Measurements from ENCODE around the gene MPPED2.
A peak's percentile ranks its signal among the peaks of the same experiment; 100 is the strongest.

MPPED2 gene

GRCh38 chr11:30426781-30427180 lies 159.4 kb downstream of the MPPED2 start:
- intact Hi-C loops (cut with DNase I), result no loop called here
- no peak for DNase-seq

GRCh38 chr11:30424844-30425243 lies 161.3 kb downstream of the MPPED2 start:
- intact Hi-C loops (cut with DNase I), result no loop called here
- DNase-seq, result no peak

- intact Hi-C loops (cut with DNase I), result no loop called here
- no peak for DNase-seq
These were observed 161.8 kb downstream of the MPPED2 start for GRCh38 chr11:30424321-30424720.

- DNase-seq, result no peak
- intact Hi-C loops (cut with DNase I), result no loop called here
These were observed 162.3 kb downstream of the MPPED2 start for GRCh38 chr11:30423886-30424285.

GRCh38 chr11:30423279-30423648 lies 162.9 kb downstream of the MPPED2 start:
- intact Hi-C loops (cut with DNase I), result no loop called here
- DNase-seq, result no peak

- DNase-seq, result no peak
- intact Hi-C loops (cut with DNase I), result no loop called here
These were observed 163.5 kb downstream of the MPPED2 start for GRCh38 chr11:30422447-30423278.

GRCh38 chr11:30420233-30420787 lies 165.8 kb downstream of the MPPED2 start:
- intact Hi-C loops (cut with DNase I), result no loop called here
- no peak for DNase-seq

GRCh38 chr11:30414806-30415205 lies 171.3 kb downstream of the MPPED2 start:
- intact Hi-C loops (cut with DNase I), result no loop called here
- no peak for DNase-seq

GRCh38 chr11:30414244-30414643 lies 171.9 kb downstream of the MPPED2 start:
- DNase-seq, result no peak
- intact Hi-C loops (cut with DNase I), result no loop called here

GRCh38 chr11:30412509-30412908 lies 173.6 kb downstream of the MPPED2 start:
- intact Hi-C loops (cut with DNase I), result no loop called here
- DNase-seq, result no peak

- intact Hi-C loops (cut with DNase I), result no loop called here
- DNase-seq, result no peak
These were observed 174.8 kb downstream of the MPPED2 start for GRCh38 chr11:30411383-30411782.

- no peak for DNase-seq
- intact Hi-C loops (cut with DNase I), result no loop called here
These were observed 179.0 kb downstream of the MPPED2 start for GRCh38 chr11:30406978-30407762.

GRCh38 chr11:30405385-30405784 lies 180.8 kb downstream of the MPPED2 start:
- intact Hi-C loops (cut with DNase I), result no loop called here
- DNase-seq, result no peak

GRCh38 chr11:30404136-30404535 lies 182.0 kb downstream of the MPPED2 start:
- intact Hi-C loops (cut with DNase I), result no loop called here
- DNase-seq, result no peak

GRCh38 chr11:30395751-30396150 lies 190.4 kb downstream of the MPPED2 start:
- no peak for DNase-seq
- intact Hi-C loops (cut with DNase I), result no loop called here

- intact Hi-C loops (cut with DNase I), result no loop called here
- no peak for DNase-seq
These were observed 193.1 kb downstream of the MPPED2 start for GRCh38 chr11:30393012-30393411.

- DNase-seq, result no peak
- intact Hi-C loops (cut with DNase I), result no loop called here
These were observed 193.8 kb downstream of the MPPED2 start for GRCh38 chr11:30392221-30392784.

- no peak for DNase-seq
- intact Hi-C loops (cut with DNase I), result no loop called here
These were observed 197.2 kb downstream of the MPPED2 start for GRCh38 chr11:30388957-30389356.

GRCh38 chr11:30387891-30388861 lies 198.0 kb downstream of the MPPED2 start:
- intact Hi-C loops (cut with DNase I), result no loop called here
- DNase-seq, result peak in 1 of 10 donors; percentile 66

- intact Hi-C loops (cut with DNase I), result no loop called here
These were observed 204.3 kb downstream of the MPPED2 start for GRCh38 chr11:30381879-30382278.

More at GRCh38 chr11:30381879-30382278, 204.3 kb downstream of the MPPED2 start:
- no peak for DNase-seq

Measured in posterior cingulate gyrus (tissue), 11 donors.